HG03039 (cell line): ENCODE results near the gene SEC14L2.
"Not testable (repeated sequence)": the region's sequence is repeated elsewhere in the genome, so short reads cannot be mapped to it uniquely, and the experiment has no call there.

ENCODE experiments used
- ATAC-seq: cut with Tn5 transposase; IDR thresholded peaks from one replicate; pipeline ENCODE4 v1.9.1; 2021; ENCODE audit warnings: mild to moderate bottlenecking, moderate library complexity; ENCODE audit not compliant: unreplicated experiment

SEC14L2 gene

GRCh38 chr22:30402766-30403104 is 5.9 kb downstream of the SEC14L2 start:
- ATAC-seq, result not testable (repeated sequence)

GRCh38 chr22:30404307-30404706 is 7.5 kb downstream of the SEC14L2 start:
- ATAC-seq, result no peak

- no peak for ATAC-seq
These were observed 8.9 kb downstream of the SEC14L2 start for GRCh38 chr22:30405731-30406130.

- no peak for ATAC-seq
These were observed 9.6 kb downstream of the SEC14L2 start for GRCh38 chr22:30406400-30406799.

GRCh38 chr22:30408388-30409102 is 11.7 kb downstream of the SEC14L2 start:
- no peak for ATAC-seq

GRCh38 chr22:30411780-30412179 is 15.0 kb downstream of the SEC14L2 start:
- ATAC-seq, result no peak

GRCh38 chr22:30413001-30413400 is 16.2 kb downstream of the SEC14L2 start:
- ATAC-seq, result no peak

GRCh38 chr22:30413745-30414524 is 17.1 kb downstream of the SEC14L2 start:
- no peak for ATAC-seq

GRCh38 chr22:30414525-30415047 is 17.8 kb downstream of the SEC14L2 start:
- no peak for ATAC-seq

- no peak for ATAC-seq
These were observed 19.6 kb downstream of the SEC14L2 start for GRCh38 chr22:30416403-30416802.

- ATAC-seq, result no peak
These were observed 20.0 kb downstream of the SEC14L2 start for GRCh38 chr22:30416837-30417236.

GRCh38 chr22:30420347-30421125 is 23.7 kb downstream of the SEC14L2 start:
- ATAC-seq, result no peak

GRCh38 chr22:30421695-30422480 is 25.1 kb downstream of the SEC14L2 start:
- no peak for ATAC-seq

GRCh38 chr22:30422481-30423300 is 25.9 kb downstream of the SEC14L2 start:
- ATAC-seq, result no peak

- ATAC-seq, result peak; percentile 22
These were observed 26.6 kb downstream of the SEC14L2 start for GRCh38 chr22:30423301-30423958.

GRCh38 chr22:30423959-30424533 is 27.2 kb downstream of the SEC14L2 start:
- ATAC-seq, result peak; percentile 77

GRCh38 chr22:30424534-30425326 is 27.9 kb downstream of the SEC14L2 start:
- ATAC-seq, result no peak

- no peak for ATAC-seq
These were observed 28.5 kb downstream of the SEC14L2 start for GRCh38 chr22:30425327-30425615.
